Naive B cell (primary cell): Measurements from ENCODE around the gene SRSF11. TPM values are rescaled to one million over a fixed set of nuclear protein-coding genes. Genes with fewer than 3 reads are reported as not detected.
"Not testable (repeated sequence)": the region's sequence is repeated elsewhere in the genome, so short reads cannot be mapped to it uniquely, and the experiment has no call there.

ENCODE experiments used
- ATAC-seq, 2 donors: fragments of 150-1000 bp; cut with Tn5 transposase; 2 replicates each; pipeline ENCODE4 v1.10.0; 2021; ENCODE audit warnings: low read depth in 2 of 2, mild to moderate bottlenecking in 2 of 2, moderate library complexity in 2 of 2
- DNase-seq: peaks from one replicate; pipeline ENCODE4 v3.0.0; 2022
- H3K27ac Mint-ChIP-seq, 6 donors: one replicate each; pipeline ENCODE4 v1.8.0; 2020 to 2022; ENCODE audit warnings: mild to moderate bottlenecking in 6 of 6, mixed read lengths in 6 of 6, moderate library complexity in 5 of 6, inconsistent platforms in 2 of 6
- H3K27me3 Mint-ChIP-seq, 3 donors: one replicate each; pipeline ENCODE4 v1.8.0; 2021 to 2022; ENCODE audit warnings: mixed read lengths in 3 of 3, mild to moderate bottlenecking in 1 of 3
- H3K36me3 Mint-ChIP-seq, 2 donors: one replicate each; pipeline ENCODE4 v1.8.0; 2020 to 2022; ENCODE audit warnings: mixed read lengths in 2 of 2, inconsistent platforms in 1 of 2, mild to moderate bottlenecking in 1 of 2
- H3K4me1 Mint-ChIP-seq, 3 donors: one replicate each; pipeline ENCODE4 v1.8.0; 2020 to 2022; ENCODE audit warnings: mixed read lengths in 3 of 3, inconsistent platforms in 1 of 3, mild to moderate bottlenecking in 1 of 3, moderate library complexity in 1 of 3
- H3K4me3 Mint-ChIP-seq, 8 donors: one replicate each; pipeline ENCODE4 v1.8.0; 2020 to 2022; ENCODE audit warnings: mild to moderate bottlenecking in 8 of 8, mixed read lengths in 8 of 8, moderate library complexity in 8 of 8, inconsistent platforms in 2 of 8
- H3K9me3 Mint-ChIP-seq, 7 donors: one replicate each; pipeline ENCODE4 v1.8.0; 2020 to 2022; ENCODE audit warnings: mixed read lengths in 7 of 7, mild to moderate bottlenecking in 5 of 7, inconsistent platforms in 2 of 7, moderate library complexity in 1 of 7
- polyA plus RNA-seq, 6 donors: library from polyadenylated mRNA; unstranded; fragments of 300-500 nt; fragmentation: Illumina TruSeq; gene quantifications; one replicate each; pipeline ENCODE4 v1.2.3, GENCODE V29; 2021; ENCODE audit warnings: low read depth in 6 of 6

SRSF11 gene, protein sequence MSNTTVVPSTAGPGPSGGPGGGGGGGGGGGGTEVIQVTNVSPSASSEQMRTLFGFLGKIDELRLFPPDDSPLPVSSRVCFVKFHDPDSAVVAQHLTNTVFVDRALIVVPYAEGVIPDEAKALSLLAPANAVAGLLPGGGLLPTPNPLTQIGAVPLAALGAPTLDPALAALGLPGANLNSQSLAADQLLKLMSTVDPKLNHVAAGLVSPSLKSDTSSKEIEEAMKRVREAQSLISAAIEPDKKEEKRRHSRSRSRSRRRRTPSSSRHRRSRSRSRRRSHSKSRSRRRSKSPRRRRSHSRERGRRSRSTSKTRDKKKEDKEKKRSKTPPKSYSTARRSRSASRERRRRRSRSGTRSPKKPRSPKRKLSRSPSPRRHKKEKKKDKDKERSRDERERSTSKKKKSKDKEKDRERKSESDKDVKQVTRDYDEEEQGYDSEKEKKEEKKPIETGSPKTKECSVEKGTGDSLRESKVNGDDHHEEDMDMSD
- polyA plus RNA-seq = 10 to 100 TPM; 56.2 to 95.3 (median 78.1) TPM

DNA sequence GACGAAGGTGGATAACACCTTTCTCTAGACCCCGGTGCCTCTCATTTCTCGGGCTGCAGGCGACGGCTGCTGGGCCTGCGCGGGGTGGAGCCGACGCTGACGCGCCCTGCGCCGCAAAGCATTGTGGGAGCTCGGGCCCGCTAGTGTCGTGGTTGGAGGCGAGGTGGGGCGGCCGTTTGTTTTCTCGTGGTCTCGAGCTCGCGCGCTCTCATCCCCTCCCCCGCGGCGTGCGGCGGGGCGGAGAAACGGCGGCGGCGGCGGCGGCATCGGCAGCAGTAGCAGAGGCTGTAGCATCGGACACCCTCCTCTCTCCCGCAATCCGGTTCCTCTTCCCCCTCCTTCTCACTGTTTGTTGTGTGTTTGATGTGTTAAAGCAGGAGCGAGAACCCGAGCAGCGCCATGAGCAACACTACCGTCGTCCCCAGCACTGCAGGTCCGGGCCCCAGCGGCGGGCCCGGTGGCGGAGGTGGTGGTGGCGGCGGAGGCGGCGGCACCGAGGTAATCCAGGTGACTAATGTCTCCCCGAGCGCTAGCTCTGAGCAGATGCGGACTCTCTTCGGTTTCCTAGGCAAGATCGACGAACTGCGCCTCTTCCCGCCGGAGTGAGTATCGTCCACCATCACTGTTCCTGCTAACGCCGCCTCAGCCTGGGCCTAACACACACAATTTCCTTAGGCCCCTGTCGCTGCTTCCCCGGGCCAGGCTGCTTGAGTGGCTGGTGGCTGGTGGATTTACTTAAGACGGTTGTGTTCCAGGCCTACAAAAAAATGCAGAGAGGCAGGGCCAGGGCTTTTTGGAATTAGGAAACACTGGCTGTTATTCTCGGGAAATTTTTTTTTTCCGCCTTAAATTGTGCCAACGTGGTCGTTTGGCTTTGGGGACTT lies at the start of gene SRSF11:
TSS of gene SRSF11 (plus strand) at position 143 of the 884 bp plus-strand sequence. CDS start at position 400, 257 bp downstream.
- Mint-ChIP-seq H3K36me3 (no peaks in the 10 kb centered on the region), H3K27me3 (no peaks in the 10 kb centered on the region)
- ATAC-seq = peak; percentile 91 to 92

DNA sequence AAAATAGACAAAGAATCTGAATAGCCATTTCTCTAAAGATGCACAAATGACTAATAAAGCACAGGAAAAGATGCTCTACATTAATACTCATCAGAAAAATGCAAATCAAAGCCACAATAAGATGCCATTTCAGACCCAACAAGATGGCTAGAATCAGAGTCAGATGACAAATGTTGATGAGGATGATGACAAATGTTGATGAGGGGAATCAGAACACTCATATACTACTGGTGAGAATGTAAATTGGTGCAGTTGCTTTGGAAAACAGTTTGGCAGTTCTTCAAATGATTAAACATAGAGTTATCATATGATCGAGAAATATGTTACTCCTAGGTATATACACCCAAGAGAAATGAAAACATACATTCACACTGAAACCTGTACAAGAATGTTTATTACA lies 49.7 kb upstream of the SRSF11 start:
- Mint-ChIP-seq H3K27ac (peak overlapping the region in 1 of 6 donors; percentile 41), H3K4me1 (no peaks in the 10 kb centered on the region), H3K4me3 (no peak overlapping the region), H3K9me3 (no peaks in the 10 kb centered on the region), H3K27me3 (no peaks in the 10 kb centered on the region), H3K36me3 (peaks cover 7 to 15% of the 10 kb centered on the region in 2 donors)
- DNase-seq = no peak
- no peak for ATAC-seq

More for the DNA sequence above, at the start of gene SRSF11:
- Mint-ChIP-seq H3K9me3 (no peaks in the 10 kb centered on the region), H3K27ac (peak within 1 kb of the TSS; percentile 90 to 98 (median 97)), H3K4me3 (peak within 1 kb of the TSS; percentile 82 to 95 (median 90)), H3K4me1 (peaks cover 27 to 29% (median 27%) of the 10 kb centered on the region in 3 donors)
- peak; percentile 95 for DNase-seq

DNA sequence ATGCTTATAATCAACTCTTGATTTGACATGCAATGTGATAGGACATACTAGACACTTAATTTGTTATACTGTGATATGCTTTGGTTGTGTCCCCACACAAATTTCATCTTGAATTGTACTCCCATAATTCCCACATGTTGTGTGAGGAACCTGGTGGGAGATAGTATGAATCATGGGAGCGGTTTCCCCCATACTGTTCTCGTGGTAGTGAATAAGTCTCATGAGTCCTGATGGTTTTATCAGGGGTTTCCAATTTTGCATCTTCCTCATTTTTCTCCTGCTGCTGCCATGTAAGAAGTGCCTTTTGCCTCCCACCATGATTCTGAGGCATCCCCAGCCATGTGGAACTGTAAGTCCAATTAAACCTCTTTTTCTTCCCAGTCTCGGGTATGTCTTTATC lies 36.0 kb upstream of the SRSF11 start:
- H3K27ac Mint-ChIP-seq = peak overlapping the region in 1 of 6 donors; percentile 6
- not testable (repeated sequence) for ATAC-seq, H3K4me1 Mint-ChIP-seq

DNA sequence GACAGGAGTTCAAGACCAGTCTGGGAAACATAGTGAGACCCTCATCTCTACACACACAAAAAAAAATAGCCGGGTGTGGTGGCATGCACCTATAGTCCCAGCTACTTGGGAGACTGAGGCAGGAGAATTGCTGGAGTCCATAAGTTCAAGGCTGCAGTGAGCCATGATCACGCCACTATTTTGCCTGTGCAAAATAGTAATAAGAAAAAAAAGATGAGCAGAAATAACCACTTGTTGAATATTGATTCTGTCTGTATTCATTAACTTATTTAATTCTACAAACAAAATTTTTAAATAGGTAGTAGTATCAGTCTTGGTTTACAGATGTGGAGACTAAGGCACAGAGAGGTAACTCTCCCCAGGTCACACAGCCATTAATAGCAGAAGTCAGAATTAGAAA lies 32.7 kb upstream of the SRSF11 start:
- Mint-ChIP-seq H3K9me3 (no peaks in the 10 kb centered on the region), H3K27me3 (no peaks in the 10 kb centered on the region), H3K4me1 (peaks cover 2 to 32% (median 8%) of the 10 kb centered on the region in 3 donors), H3K4me3 (no peak overlapping the region), H3K36me3 (peaks cover 6 to 23% of the 10 kb centered on the region in 2 donors), H3K27ac (no peak overlapping the region)
- ATAC-seq (no peak), DNase-seq (no peak)

More for the DNA sequence above, 36.0 kb upstream of the SRSF11 start:
- not testable (repeated sequence) for H3K9me3 Mint-ChIP-seq, H3K27me3 Mint-ChIP-seq, DNase-seq, H3K4me3 Mint-ChIP-seq
- H3K36me3 Mint-ChIP-seq = peaks cover 6 to 28% of the 10 kb centered on the region in 2 donors

DNA sequence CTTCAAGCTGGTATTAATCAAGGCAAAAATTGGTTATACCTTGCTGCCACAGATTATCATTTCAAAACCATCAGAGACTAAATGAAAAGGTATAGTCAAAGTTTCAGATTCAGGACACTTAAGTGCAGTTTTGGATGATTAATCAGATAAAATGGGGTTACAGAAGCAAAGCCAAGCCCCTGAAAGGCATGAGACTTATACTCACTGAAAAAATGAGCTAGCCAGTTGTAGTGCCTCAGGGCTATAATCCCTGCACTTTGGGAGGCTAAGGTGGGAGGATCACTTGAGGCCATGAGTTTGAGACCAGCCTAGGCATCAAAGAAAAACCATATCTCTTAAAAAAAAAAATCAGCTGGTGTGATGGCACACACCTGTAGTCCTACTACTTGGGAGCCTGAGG lies 31.0 kb upstream of the SRSF11 start:
- DNase-seq (no peak), ATAC-seq (no peak)
- Mint-ChIP-seq H3K36me3 (peaks cover 6 to 16% of the 10 kb centered on the region in 2 donors), H3K27me3 (no peaks in the 10 kb centered on the region), H3K27ac (no peak overlapping the region), H3K4me3 (no peak overlapping the region), H3K9me3 (no peaks in the 10 kb centered on the region), H3K4me1 (peaks cover 2 to 32% (median 8%) of the 10 kb centered on the region in 3 donors)

DNA sequence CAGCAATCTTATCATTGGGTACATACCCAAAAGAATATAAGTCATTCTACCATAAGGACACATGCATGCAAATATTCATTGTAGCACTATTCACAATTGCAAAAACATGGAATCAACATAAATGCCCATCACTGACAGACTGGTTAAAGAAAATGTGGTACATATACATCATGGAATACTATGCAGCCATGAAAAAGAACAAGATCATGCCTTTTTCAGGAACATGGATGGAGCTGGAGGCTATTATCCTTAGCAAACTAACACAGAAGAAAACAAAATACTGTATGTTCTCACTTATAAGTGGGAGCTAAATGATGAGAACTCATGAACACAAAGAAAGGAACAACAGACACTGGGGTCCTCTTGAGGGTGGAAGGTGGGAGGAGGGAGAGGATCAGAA lies 28.7 kb upstream of the SRSF11 start:
- not testable (repeated sequence) for H3K27me3 Mint-ChIP-seq, ATAC-seq, H3K9me3 Mint-ChIP-seq, DNase-seq, H3K36me3 Mint-ChIP-seq, H3K4me3 Mint-ChIP-seq
- H3K4me1 Mint-ChIP-seq = peaks cover 6 to 30% (median 8%) of the 10 kb centered on the region in 3 donors
- H3K27ac Mint-ChIP-seq = peak overlapping the region in 1 of 6 donors; percentile 6

DNA sequence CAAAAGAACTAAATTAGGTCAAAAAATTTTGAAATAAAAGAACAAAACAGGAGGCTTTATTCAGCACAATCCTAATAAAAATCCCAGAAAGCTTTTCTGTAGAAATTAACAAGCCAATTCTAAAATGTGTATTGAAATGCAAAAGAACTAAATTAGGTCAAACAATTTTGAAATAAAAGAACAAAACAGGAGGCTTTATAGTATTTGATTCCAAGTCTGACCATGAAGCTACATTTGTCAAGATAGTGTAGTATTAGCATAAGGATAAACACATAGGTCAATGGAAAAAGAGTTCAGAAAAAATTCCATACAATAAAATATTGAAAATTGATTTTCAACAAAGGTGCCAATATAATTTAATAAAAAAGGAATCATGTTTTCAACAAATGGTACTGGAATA lies 26.6 kb upstream of the SRSF11 start:
- no peaks in the 10 kb centered on the region for H3K9me3 Mint-ChIP-seq
- DNase-seq (no peak), ATAC-seq (no peak)
- peak overlapping the region in 1 of 6 donors; percentile 18 for H3K27ac Mint-ChIP-seq
- H3K27me3 Mint-ChIP-seq = no peaks in the 10 kb centered on the region
- peaks cover 5 to 22% (median 7%) of the 10 kb centered on the region in 3 donors for H3K4me1 Mint-ChIP-seq
- no peak overlapping the region for H3K4me3 Mint-ChIP-seq
- H3K36me3 Mint-ChIP-seq = no peaks in the 10 kb centered on the region

DNA sequence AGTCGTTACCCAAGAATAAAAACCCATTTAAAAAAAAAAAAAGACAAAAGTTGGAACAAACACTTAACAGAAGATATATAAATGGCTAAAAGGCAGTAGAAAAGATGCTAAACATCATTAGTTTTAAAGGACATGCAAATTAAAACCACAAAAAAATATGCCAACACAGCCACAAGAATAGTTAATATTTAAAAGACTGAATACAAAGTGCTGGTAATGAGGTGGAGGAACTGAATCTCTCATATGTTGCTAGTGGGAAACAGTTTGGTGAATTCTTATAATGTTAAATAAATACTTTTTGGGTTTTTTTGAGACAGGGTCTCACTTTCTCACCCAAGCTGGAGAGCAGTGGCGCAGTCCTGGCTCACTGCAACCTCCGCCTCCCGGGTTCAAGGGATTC lies 25.8 kb upstream of the SRSF11 start:
- no peak for ATAC-seq
- no peak overlapping the region for H3K27ac Mint-ChIP-seq

DNA sequence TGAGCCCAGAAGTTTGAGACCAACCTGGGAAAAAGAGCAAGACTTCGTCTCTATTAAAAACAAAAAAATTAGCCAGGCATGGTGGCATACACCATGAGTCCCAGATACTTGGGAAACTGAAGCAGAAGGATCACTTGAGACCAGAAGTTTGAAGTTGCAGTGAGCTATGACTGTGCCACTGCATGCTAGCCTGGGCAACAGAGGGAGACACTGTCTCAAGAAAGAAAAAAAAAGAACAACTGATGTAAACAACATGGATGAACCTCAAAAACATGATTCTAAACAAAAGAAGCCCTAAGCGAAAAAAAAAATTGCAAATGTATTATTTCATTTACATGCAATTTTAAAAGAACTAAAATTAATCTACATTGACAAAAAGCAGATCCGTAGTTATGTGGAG lies 24.8 kb upstream of the SRSF11 start:
- Mint-ChIP-seq H3K4me3 (no peak overlapping the region), H3K27me3 (no peaks in the 10 kb centered on the region), H3K4me1 (peaks cover 10 to 23% (median 11%) of the 10 kb centered on the region in 3 donors), H3K9me3 (no peaks in the 10 kb centered on the region), H3K36me3 (no peaks in the 10 kb centered on the region), H3K27ac (no peak overlapping the region)
- no peak for DNase-seq
- no peak for ATAC-seq

More for the DNA sequence above, 25.8 kb upstream of the SRSF11 start:
- Mint-ChIP-seq H3K36me3 (no peaks in the 10 kb centered on the region), H3K9me3 (no peaks in the 10 kb centered on the region), H3K27me3 (no peaks in the 10 kb centered on the region), H3K4me1 (peaks cover 5 to 23% (median 7%) of the 10 kb centered on the region in 3 donors), H3K4me3 (no peak overlapping the region)
- DNase-seq = no peak

DNA sequence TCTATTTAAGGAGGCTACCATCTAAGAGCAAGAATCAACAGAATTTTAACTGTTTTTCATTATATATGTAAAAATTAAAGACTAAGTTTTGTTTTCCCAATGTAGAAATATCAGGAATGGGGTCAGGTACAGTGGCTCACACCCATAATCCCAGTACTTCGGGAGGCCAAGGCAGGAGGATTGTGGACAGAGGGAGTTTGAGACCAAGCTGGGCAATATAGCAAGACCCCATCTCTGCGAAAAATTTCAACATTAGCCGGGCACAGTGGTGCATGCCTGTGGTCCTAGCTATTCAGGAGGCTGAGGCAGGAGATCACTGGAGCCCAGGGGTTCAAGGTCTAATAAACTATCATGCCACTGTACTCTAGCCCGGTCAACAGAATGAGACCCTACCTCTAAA lies 21.1 kb upstream of the SRSF11 start:
- Mint-ChIP-seq H3K4me3 (no peak overlapping the region), H3K9me3 (no peaks in the 10 kb centered on the region), H3K27me3 (no peaks in the 10 kb centered on the region), H3K36me3 (no peaks in the 10 kb centered on the region), H3K4me1 (peaks cover 24 to 41% (median 36%) of the 10 kb centered on the region in 3 donors), H3K27ac (no peak overlapping the region)
- ATAC-seq = no peak
- DNase-seq = no peak

DNA sequence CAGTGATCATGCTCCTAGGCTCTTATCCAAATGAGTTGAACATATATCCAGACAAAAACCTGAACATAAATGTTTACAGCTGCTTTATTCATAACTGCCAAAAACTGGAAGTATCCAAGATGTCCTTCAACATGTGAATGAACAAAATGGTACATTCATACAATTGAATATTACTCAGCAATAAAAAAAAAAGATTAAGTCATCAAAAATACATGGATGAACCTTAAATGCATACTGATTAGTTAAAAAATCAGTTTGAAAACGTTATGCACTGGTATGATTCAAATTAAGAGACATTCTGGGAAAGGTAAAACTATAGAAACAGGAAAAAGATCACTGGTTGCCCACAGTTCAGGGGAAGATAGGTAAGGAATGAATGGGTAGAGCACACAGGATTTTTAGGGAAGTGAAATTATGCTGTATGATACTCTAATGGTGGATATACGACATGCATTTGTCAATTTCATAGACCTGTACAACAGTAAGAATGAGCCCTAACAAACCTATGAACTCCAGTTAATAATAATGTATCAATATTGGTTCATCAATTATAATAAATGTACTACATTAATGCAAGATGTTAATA lies 18.9 kb upstream of the SRSF11 start:
- ATAC-seq (no peak), DNase-seq (no peak)
- peak overlapping the region in 1 of 8 donors; percentile 95 for H3K4me3 Mint-ChIP-seq
- no peaks in the 10 kb centered on the region for H3K27me3 Mint-ChIP-seq
- H3K9me3 Mint-ChIP-seq = no peaks in the 10 kb centered on the region
- no peaks in the 10 kb centered on the region for H3K36me3 Mint-ChIP-seq
- peak overlapping the region in 1 of 6 donors; percentile 10 for H3K27ac Mint-ChIP-seq
- peaks cover 30 to 56% (median 44%) of the 10 kb centered on the region in 3 donors for H3K4me1 Mint-ChIP-seq

DNA sequence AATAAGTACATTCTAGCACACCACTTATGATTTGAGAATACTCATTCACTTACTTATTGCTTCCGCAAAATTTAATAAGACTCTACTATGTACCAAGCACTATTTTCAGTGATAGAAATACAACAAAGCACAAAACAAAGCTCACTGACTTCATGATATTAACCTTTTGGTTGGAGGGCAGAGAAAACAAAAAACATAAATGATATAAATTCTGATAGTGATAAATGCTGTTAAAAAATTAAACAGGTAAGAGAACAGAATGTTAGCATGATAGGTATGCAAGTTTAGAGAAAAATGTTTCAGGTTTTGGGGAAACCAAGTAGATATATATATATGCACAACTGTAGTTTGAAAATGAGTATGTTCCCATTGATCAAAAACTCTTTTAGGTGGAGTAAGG lies 17.0 kb upstream of the SRSF11 start:
- H3K27me3 Mint-ChIP-seq = no peaks in the 10 kb centered on the region
- no peak for ATAC-seq
- H3K9me3 Mint-ChIP-seq = no peaks in the 10 kb centered on the region
- peak overlapping the region in 4 of 6 donors; percentile 42 to 99 (median 88) for H3K27ac Mint-ChIP-seq
- peak overlapping the region; percentile 9 to 98 (median 95) for H3K4me3 Mint-ChIP-seq
- no peak for DNase-seq
- no peaks in the 10 kb centered on the region for H3K36me3 Mint-ChIP-seq
- peaks cover 38 to 70% (median 51%) of the 10 kb centered on the region in 3 donors for H3K4me1 Mint-ChIP-seq

DNA sequence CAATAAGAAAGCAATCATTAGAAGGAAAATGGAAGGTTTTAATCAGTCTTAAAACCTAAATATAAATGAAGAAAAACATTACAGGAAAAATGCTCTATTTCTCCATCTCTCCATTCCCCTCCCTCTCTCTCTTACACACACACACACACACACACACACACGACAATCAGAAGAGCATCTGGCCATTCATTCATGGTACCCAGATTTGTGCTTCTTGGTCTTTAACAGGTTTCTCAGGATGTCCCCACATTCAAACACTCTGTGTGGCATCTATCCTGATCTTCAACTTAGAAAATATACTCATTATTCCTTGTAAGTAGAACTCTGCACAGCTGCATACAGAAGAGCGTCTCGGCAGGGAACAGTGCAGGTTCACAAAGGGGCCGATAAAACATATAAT lies 16.6 kb upstream of the SRSF11 start:
- Mint-ChIP-seq H3K27ac (peak overlapping the region; percentile 97 to 100 (median 99)), H3K27me3 (no peaks in the 10 kb centered on the region), H3K36me3 (no peaks in the 10 kb centered on the region), H3K4me3 (peak overlapping the region; percentile 92 to 98 (median 95)), H3K9me3 (no peaks in the 10 kb centered on the region), H3K4me1 (peaks cover 40 to 72% (median 51%) of the 10 kb centered on the region in 3 donors)
- DNase-seq (no peak), ATAC-seq (no peak)
